HL-60 (cell line): ENCODE measurements around the gene MEGF10.
"Not testable (repeated sequence)": the region's sequence is repeated elsewhere in the genome, so short reads cannot be mapped to it uniquely, and the experiment has no call there.

Experiments used
- DNase-seq, 2 experiments: peaks; one replicate each; pipeline ENCODE4 v3.0.0-alpha.2; 2010 to 2020; ENCODE audit warnings: low read depth in 1 of 2, low spot score in 1 of 2
- H3K27ac ChIP-seq: fragments of 250-450 bp; sonication (Bioruptor Pico); replicated peaks from 2 replicates; pipeline ENCODE4 v1.5.1; 2020; ENCODE audit warnings: mild to moderate bottlenecking, moderate library complexity
- H3K27me3 ChIP-seq: fragments of 250-450 bp; sonication (Bioruptor Pico); 2 replicates; pipeline ENCODE4 v1.5.1; 2021; ENCODE audit warnings: mild to moderate bottlenecking, moderate library complexity; ENCODE audit not compliant: insufficient read depth, poor library complexity, severe bottlenecking
- H3K4me3 ChIP-seq: replicated peaks from 2 replicates; pipeline ENCODE4 v1.5.1; 2011; ENCODE audit warnings: mild to moderate bottlenecking, control low read depth, low read length; ENCODE audit not compliant: insufficient read depth
- GABPA ChIP-seq: IDR thresholded peaks from 2 replicates; pipeline ENCODE4 v1.6.1; 2012; ENCODE audit warnings: low read depth
- POLR2AphosphoS5 ChIP-seq: IDR thresholded peaks from 2 replicates; pipeline ENCODE4 v1.6.1; 2012; ENCODE audit warnings: low read depth
- SPI1 ChIP-seq: IDR thresholded peaks from 2 replicates; pipeline ENCODE4 v1.6.1; 2012; ENCODE audit warnings: low read depth, mild to moderate bottlenecking, borderline replicate concordance
- TF ChIP-seq, protein P1 (sequence below): IDR thresholded peaks from one replicate; pipeline ENCODE4 v1.5.1; 2011; ENCODE audit warnings: low read length, control low read depth, inconsistent platforms; ENCODE audit not compliant: insufficient read depth
- TF ChIP-seq, protein P2 (sequence below): IDR thresholded peaks from 2 replicates; pipeline ENCODE4 v1.6.1; 2012; ENCODE audit warnings: low read depth; ENCODE audit not compliant: insufficient replicate concordance

MEGF10 gene

DNA sequence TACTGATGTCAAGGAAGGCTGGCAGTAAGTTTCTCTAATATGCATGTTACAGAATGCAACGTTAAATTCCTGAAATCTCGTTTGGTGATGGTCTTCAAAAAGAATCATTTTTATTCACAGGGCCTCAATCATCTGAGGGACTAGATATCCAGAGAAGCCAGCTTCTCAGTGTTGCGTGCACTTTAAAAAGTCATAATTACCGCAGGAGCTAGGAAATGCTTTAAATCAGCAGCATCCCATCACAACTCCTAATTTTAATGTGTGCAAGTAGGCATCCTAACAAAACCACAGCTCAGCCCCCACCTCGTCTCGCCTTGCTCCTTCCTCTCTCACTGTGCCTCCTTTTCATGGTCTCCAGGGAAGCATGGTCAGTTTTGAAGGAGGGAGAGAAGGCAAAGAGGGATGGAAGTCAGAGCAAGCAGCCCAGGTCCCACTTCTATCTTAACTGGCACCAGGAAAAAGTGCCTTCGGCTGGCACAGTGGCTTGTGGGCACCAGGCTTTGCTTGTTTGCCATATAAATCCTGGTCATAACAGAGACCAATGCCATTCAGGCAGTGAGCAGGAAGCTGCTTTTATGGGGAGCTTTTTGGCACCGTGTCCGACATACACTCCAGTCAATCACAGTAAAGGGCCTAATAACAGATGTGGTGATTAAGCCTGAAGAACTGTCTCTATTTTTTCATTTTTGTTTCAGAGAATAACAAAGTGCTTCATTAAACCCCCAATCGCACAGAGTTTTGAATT lies 21.4 kb downstream of the MEGF10 start:
- DNase-seq = no peak
- no peak overlapping the region for H3K27ac ChIP-seq
- no peaks in the 10 kb centered on the region for H3K27me3 ChIP-seq
- H3K4me3 ChIP-seq = no peak overlapping the region
- TF ChIP-seq, protein P1, sequence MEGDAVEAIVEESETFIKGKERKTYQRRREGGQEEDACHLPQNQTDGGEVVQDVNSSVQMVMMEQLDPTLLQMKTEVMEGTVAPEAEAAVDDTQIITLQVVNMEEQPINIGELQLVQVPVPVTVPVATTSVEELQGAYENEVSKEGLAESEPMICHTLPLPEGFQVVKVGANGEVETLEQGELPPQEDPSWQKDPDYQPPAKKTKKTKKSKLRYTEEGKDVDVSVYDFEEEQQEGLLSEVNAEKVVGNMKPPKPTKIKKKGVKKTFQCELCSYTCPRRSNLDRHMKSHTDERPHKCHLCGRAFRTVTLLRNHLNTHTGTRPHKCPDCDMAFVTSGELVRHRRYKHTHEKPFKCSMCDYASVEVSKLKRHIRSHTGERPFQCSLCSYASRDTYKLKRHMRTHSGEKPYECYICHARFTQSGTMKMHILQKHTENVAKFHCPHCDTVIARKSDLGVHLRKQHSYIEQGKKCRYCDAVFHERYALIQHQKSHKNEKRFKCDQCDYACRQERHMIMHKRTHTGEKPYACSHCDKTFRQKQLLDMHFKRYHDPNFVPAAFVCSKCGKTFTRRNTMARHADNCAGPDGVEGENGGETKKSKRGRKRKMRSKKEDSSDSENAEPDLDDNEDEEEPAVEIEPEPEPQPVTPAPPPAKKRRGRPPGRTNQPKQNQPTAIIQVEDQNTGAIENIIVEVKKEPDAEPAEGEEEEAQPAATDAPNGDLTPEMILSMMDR = no peak
- no peak for TF ChIP-seq POLR2AphosphoS5

DNA sequence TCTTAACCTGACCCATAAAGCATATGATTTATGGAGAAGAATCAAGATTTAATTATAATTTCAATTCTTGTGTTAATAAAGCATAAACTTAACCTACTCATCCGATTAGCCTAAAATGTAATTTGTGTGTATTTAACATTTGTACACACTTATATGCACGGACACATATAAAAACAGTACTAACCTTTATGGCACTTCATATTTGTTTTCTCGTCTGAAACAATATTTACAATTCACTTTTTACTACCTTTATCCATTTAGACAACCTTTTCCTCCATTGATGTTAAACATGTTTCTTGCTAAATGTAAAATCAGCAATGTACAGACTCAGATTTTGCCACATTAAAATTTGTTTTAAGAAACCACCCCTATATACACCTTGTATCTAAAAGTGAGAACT lies 22.8 kb downstream of the MEGF10 start:
- no peak overlapping the region for H3K27ac ChIP-seq
- TF ChIP-seq, protein P2, sequence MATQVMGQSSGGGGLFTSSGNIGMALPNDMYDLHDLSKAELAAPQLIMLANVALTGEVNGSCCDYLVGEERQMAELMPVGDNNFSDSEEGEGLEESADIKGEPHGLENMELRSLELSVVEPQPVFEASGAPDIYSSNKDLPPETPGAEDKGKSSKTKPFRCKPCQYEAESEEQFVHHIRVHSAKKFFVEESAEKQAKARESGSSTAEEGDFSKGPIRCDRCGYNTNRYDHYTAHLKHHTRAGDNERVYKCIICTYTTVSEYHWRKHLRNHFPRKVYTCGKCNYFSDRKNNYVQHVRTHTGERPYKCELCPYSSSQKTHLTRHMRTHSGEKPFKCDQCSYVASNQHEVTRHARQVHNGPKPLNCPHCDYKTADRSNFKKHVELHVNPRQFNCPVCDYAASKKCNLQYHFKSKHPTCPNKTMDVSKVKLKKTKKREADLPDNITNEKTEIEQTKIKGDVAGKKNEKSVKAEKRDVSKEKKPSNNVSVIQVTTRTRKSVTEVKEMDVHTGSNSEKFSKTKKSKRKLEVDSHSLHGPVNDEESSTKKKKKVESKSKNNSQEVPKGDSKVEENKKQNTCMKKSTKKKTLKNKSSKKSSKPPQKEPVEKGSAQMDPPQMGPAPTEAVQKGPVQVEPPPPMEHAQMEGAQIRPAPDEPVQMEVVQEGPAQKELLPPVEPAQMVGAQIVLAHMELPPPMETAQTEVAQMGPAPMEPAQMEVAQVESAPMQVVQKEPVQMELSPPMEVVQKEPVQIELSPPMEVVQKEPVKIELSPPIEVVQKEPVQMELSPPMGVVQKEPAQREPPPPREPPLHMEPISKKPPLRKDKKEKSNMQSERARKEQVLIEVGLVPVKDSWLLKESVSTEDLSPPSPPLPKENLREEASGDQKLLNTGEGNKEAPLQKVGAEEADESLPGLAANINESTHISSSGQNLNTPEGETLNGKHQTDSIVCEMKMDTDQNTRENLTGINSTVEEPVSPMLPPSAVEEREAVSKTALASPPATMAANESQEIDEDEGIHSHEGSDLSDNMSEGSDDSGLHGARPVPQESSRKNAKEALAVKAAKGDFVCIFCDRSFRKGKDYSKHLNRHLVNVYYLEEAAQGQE = no peak
- no peak for TF ChIP-seq SPI1
- TF ChIP-seq GABPA = no peak
- no peak for TF ChIP-seq POLR2AphosphoS5
- TF ChIP-seq, protein P1 = no peak
- H3K27me3 ChIP-seq = no peaks in the 10 kb centered on the region
- DNase-seq = no peak
- H3K4me3 ChIP-seq = no peak overlapping the region

DNA sequence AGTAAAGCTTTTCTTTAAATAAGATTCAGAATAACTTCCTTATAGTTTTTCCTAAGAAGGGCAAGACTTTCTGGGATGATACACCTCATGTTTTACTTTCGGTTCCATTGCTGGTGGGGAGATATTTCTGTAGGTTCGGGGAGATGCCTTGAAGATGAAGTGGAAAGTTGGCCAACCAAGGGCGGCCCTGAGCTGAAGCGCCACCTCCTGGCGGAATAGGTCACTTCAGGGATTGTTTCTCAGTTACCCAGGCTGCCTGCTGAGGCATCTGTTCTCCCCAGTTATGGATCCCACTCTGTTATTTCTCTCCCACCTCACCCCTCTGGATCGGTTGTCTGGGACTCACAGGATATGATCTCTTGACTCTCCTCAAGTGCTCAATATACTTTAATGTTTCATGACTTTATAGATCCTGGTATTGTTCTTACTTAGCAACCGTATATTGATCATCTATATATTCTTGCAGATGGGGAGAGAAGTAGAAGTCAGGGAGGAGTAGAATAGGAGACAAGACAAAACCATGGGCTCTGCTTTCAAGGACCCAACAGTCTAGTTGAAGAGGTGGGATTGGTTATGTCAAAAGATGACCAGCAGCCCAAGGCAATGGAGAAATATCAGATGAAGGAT lies 23.4 kb downstream of the MEGF10 start:
- no peak overlapping the region for H3K4me3 ChIP-seq
- H3K27me3 ChIP-seq = no peaks in the 10 kb centered on the region
- TF ChIP-seq, protein P1 = peak; percentile 12
- no peak for TF ChIP-seq GABPA
- DNase-seq = peak; percentile 8 to 25
- H3K27ac ChIP-seq = no peak overlapping the region

DNA sequence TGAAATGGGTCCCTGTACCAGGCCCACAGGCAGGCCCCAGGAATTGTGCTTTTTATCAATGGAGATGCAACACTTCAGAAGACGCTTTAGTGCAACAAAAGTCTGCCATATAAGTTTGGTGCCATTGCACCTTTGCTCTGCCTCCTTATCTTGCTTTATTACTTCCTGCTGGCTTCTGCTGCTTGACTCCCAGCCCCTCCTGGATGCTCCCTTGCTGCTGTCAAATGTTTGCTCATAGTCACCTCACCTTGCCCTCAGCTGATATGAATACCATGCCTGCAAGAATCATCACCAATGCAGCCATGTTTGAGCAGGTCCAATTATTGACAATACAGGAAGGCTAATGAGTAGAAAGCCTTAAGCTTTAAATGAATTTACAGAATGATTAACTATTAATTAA lies 25.4 kb downstream of the MEGF10 start:
- Histone ChIP-seq H3K4me3 (no peak overlapping the region), H3K27me3 (no peaks in the 10 kb centered on the region), H3K27ac (no peak overlapping the region)
- TF ChIP-seq SPI1 = no peak
- no peak for TF ChIP-seq GABPA
- no peak for TF ChIP-seq POLR2AphosphoS5
- TF ChIP-seq, protein P2 = no peak
- TF ChIP-seq, protein P1 = no peak
- DNase-seq = no peak

DNA sequence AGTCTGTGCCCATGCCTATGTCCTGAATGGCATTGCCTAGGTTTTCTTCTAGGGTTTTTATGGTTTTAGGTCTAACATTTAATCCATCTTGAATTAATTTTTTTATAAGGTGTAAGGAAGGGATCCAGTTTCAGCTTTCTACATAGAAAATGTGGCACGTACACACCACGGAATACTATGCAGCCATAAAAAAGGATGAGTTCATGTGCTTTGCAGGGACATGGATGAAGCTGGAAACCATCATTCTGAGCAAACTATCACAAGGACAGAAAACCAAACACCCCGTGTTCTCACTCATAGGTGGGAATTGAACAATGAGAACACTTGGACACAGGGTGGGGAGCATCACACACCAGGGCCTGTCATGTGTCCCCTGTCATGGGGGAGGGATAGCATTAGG lies 26.8 kb downstream of the MEGF10 start:
- not testable (repeated sequence) for H3K27ac ChIP-seq, H3K27me3 ChIP-seq, DNase-seq, H3K4me3 ChIP-seq
